Measurements from ENCODE around the gene SERPINA3. TPM values are rescaled to one million over a fixed set of nuclear protein-coding genes. Genes with fewer than 3 reads are reported as not detected.

The SERPINA3 gene
- total RNA-seq, 4 donors from 2014 or later = 31.0 to 91.4 (median 73.2) TPM

GRCh38 chr14:94614802-94615201 lies 2.6 kb downstream of the SERPINA3 start:
- H3K27ac ChIP-seq = no peak overlapping the region
- WGBS = 92% methylated on average over 5 of the region's 7 CpGs
- peak in 1 of 2 donors; percentile 24 for DNase-seq (ENCODE audit: low spot score in 2 of 2)
- peaks cover 18% of the 10 kb centered on the region for H3K4me1 ChIP-seq
- no peaks in the 10 kb centered on the region for H3K27me3 ChIP-seq
- TF ChIP-seq CTCF (IDR thresholded peaks at IDR 0.05) (no peak), POLR2A (IDR thresholded peaks at IDR 0.05) (no peak), POLR2AphosphoS5 (IDR thresholded peaks at IDR 0.05) (no peak), EP300 (IDR thresholded peaks at IDR 0.05) (no peak)
- H3K9me3 ChIP-seq = peaks cover 12% of the 10 kb centered on the region
- no peak overlapping the region for H3K4me3 ChIP-seq
- no peaks in the 10 kb centered on the region for H3K36me3 ChIP-seq

- Histone ChIP-seq H3K4me1 (peaks cover 18% of the 10 kb centered on the region), H3K9me3 (peaks cover 12% of the 10 kb centered on the region), H3K27ac (no peak overlapping the region), H3K4me3 (no peak overlapping the region), H3K36me3 (no peaks in the 10 kb centered on the region), H3K27me3 (no peaks in the 10 kb centered on the region)
- no peak for TF ChIP-seq EP300 (IDR thresholded peaks at IDR 0.05)
- TF ChIP-seq POLR2A (IDR thresholded peaks at IDR 0.05) = no peak
- TF ChIP-seq CTCF (IDR thresholded peaks at IDR 0.05) = no peak
- TF ChIP-seq POLR2AphosphoS5 (IDR thresholded peaks at IDR 0.05) = no peak
- WGBS = 95% methylated on average over 3 of the region's 3 CpGs
- DNase-seq (ENCODE audit: low spot score in 2 of 2) = peak in 1 of 2 donors; percentile 29
Observed at GRCh38 chr14:94615254-94615653, 3.1 kb downstream of the SERPINA3 start.

GRCh38 chr14:94615823-94616570 lies 3.8 kb downstream of the SERPINA3 start:
- Histone ChIP-seq H3K4me1 (peaks cover 18% of the 10 kb centered on the region), H3K27ac (no peak overlapping the region), H3K36me3 (no peaks in the 10 kb centered on the region), H3K9me3 (peaks cover 12% of the 10 kb centered on the region), H3K4me3 (no peak overlapping the region), H3K27me3 (no peaks in the 10 kb centered on the region)
- peak in 1 of 2 donors; percentile 31 for DNase-seq (ENCODE audit: low spot score in 2 of 2)
- TF ChIP-seq POLR2A (IDR thresholded peaks at IDR 0.05) = no peak
- TF ChIP-seq POLR2AphosphoS5 (IDR thresholded peaks at IDR 0.05) = no peak
- TF ChIP-seq EP300 (IDR thresholded peaks at IDR 0.05) = no peak
- TF ChIP-seq CTCF (IDR thresholded peaks at IDR 0.05) = no peak
- 88% methylated on average over 8 of the region's 8 CpGs for WGBS

GRCh38 chr14:94617366-94617941 lies 5.3 kb downstream of the SERPINA3 start:
- H3K27me3 ChIP-seq = no peaks in the 10 kb centered on the region
- peaks cover 12% of the 10 kb centered on the region for H3K9me3 ChIP-seq
- no peak overlapping the region for H3K4me3 ChIP-seq
- H3K27ac ChIP-seq = no peak overlapping the region
- no peaks in the 10 kb centered on the region for H3K36me3 ChIP-seq
- H3K4me1 ChIP-seq = peaks cover 10% of the 10 kb centered on the region
- 89% methylated on average over 5 of the region's 5 CpGs for WGBS
- DNase-seq (ENCODE audit: low spot score in 2 of 2) = no peak
- TF ChIP-seq CTCF (IDR thresholded peaks at IDR 0.05) = no peak
- TF ChIP-seq EP300 (IDR thresholded peaks at IDR 0.05) = no peak
- TF ChIP-seq POLR2A (IDR thresholded peaks at IDR 0.05) = no peak
- no peak for TF ChIP-seq POLR2AphosphoS5 (IDR thresholded peaks at IDR 0.05)

Data from suprapubic skin (tissue), 4 donors.